Ascending aorta (tissue), 2 donors: Measurements from ENCODE around the gene ING5. TPM values are rescaled to one million over a fixed set of nuclear protein-coding genes. Genes with fewer than 3 reads are reported as not detected.
"Not testable (repeated sequence)": the region's sequence is repeated elsewhere in the genome, so short reads cannot be mapped to it uniquely, and the experiment has no call there.

ENCODE experiments used
- DNase-seq, 2 donors: peaks; one replicate each; pipeline ENCODE4 v3.0.0-alpha.2; 2019; ENCODE audit warnings: low spot score in 2 of 2
- H3K27ac ChIP-seq, 2 donors: fragments of 200-600 bp; sonication (generic); one replicate each; pipeline ENCODE4 v1.5.1; 2016 to 2017; ENCODE audit warnings: mild to moderate bottlenecking in 1 of 2
- H3K27me3 ChIP-seq: fragments of 200-600 bp; sonication (generic); one replicate; pipeline ENCODE4 v1.5.1; 2017
- H3K36me3 ChIP-seq, 2 donors: fragments of 200-600 bp; sonication (generic); one replicate each; pipeline ENCODE4 v1.5.1; 2016
- H3K4me1 ChIP-seq, 2 donors: fragments of 200-600 bp; sonication (generic); one replicate each; pipeline ENCODE4 v1.5.1; 2016 to 2017; ENCODE audit warnings: mild to moderate bottlenecking in 1 of 2
- H3K4me3 ChIP-seq, 2 donors: fragments of 200-600 bp; sonication (generic); one replicate each; pipeline ENCODE4 v1.5.1; 2016 to 2017; ENCODE audit warnings: mild to moderate bottlenecking in 1 of 2
- H3K9me3 ChIP-seq, 2 donors: fragments of 200-600 bp; sonication (generic); one replicate each; pipeline ENCODE4 v1.5.1; 2016
- CTCF ChIP-seq, 3 experiments: fragments of 200-600 bp in 2 of 3; fragments of 450-650 bp in 1 of 3; sonication (generic) in 2 of 3; IDR thresholded peaks; one replicate each; pipeline ENCODE4 v1.5.1; 2016 to 2019; ENCODE audit warnings: antibody characterized with exemption in 3 of 3, mild to moderate bottlenecking in 1 of 3, moderate library complexity in 1 of 3
- intact Hi-C: fragments of 100-400 bp; cut with DNase I; formaldehyde crosslinking; loops from one replicate; pipeline ENCODE4 v1.15.1; 2023
- total RNA-seq: library from RNA; depleted of rRNA; stranded (reverse); fragments of >200 nt; gene quantifications from one replicate; pipeline ENCODE4 v1.1.0, GENCODE V29; 2016

Gene ING5
- total RNA-seq, 1 donor from 2014 or later: 38.1 TPM

- no peak overlapping the region for H3K27ac ChIP-seq
- peaks cover 30 to 50% of the 10 kb centered on the region in 2 donors for H3K36me3 ChIP-seq
- no peaks in the 10 kb centered on the region for H3K27me3 ChIP-seq
- TF ChIP-seq CTCF (IDR thresholded peaks at IDR 0.05): no peak
- DNase-seq: no peak
- H3K9me3 ChIP-seq: no peaks in the 10 kb centered on the region
- intact Hi-C loops: no loop called here
- no peak overlapping the region for H3K4me3 ChIP-seq
- no peaks in the 10 kb centered on the region for H3K4me1 ChIP-seq
Measured at GRCh38 chr2:241759067-241759807, 57.4 kb downstream of the ING5 start.

DNA sequence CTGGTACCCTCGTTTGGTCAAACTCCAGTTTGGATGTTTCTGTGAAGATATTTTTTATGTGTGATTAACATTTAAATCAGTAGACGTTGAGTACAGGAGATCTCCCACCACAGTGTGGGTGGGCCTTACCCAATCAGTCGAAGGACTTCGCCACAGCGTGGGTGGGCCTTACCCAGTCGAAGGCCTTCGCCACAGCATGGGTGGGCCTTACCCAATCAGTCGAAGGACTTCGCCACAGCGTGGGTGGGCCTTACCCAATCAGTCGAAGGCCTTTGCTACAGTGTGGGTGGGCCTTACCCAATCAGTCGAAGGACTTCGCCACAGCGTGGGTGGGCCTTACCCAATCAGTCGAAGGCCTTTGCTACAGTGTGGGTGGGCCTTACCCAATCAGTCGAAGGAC, 58.1 kb downstream of the ING5 start:
- H3K9me3 ChIP-seq, H3K27ac ChIP-seq, H3K4me1 ChIP-seq, H3K4me3 ChIP-seq, intact Hi-C loops, H3K27me3 ChIP-seq: not testable (repeated sequence)
- DNase-seq: peak in 1 of 2 donors; percentile 12
- H3K36me3 ChIP-seq: peaks cover 26 to 43% of the 10 kb centered on the region in 2 donors

DNA sequence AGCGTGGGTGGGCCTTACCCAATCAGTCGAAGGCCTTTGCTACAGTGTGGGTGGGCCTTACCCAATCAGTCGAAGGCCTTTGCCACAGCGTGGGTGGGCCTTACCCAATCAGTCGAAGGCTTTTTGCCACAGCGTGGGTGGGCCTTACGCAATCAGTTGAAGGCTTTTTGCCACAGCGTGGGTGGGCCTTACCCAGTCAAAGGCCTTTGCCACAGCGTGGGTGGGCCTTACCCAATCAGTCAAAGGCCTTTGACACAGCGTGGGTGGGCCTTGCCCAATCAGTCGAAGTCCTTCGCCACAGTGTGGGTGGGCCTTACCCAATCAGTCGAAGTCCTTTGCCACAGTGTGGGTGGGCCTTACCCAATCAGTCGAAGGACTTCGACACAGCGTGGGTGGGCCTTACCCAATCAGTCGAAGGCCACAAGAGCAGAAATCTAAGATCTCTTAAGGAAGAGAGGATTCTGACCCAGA, 58.5 kb downstream of the ING5 start:
- intact Hi-C loops: no loop called here
- no peak overlapping the region for H3K27ac ChIP-seq
- H3K36me3 ChIP-seq: peaks cover 23 to 39% of the 10 kb centered on the region in 2 donors
- TF ChIP-seq CTCF (IDR thresholded peaks at IDR 0.05): no peak
- peak in 1 of 2 donors; percentile 25 for DNase-seq
- H3K4me3 ChIP-seq: no peak overlapping the region
- H3K27me3 ChIP-seq: no peaks in the 10 kb centered on the region
- H3K4me1 ChIP-seq: no peaks in the 10 kb centered on the region
- H3K9me3 ChIP-seq: no peaks in the 10 kb centered on the region

DNA sequence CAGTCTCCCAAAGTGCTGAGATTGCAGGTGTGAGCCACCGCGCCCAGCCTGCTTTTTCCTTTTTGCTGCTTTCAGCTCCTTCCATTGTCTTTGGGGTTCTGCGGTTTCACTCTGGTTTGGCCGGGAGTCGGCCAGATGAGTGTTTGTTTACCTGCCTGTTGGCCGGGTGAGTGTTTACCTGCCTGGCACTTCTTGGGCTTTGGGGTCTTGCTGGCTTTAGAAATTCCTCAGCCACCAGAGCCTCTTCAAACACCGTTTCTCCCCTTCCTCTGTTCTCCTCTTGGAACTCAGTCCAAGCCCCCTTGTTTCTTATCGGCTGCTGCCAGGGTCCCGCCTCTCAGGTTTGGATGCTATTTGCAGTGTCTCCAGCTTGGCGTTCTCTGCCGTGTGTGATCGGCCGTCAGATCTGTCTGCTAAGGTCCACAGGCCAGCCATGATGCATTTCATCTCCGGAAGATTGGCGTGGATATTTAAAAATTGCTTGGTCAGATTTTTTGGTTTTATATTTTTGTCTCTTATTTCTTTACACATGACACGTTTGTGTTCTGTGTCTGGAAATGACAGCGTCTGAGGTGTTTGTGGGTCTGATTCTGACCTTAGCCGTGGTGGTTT, 60.6 kb downstream of the ING5 start:
- intact Hi-C loops: no loop called here
- Histone ChIP-seq H3K27me3 (no peaks in the 10 kb centered on the region), H3K4me3 (no peak overlapping the region), H3K36me3 (peaks cover 11 to 21% of the 10 kb centered on the region in 2 donors), H3K4me1 (no peaks in the 10 kb centered on the region), H3K9me3 (no peaks in the 10 kb centered on the region), H3K27ac (no peak overlapping the region)
- DNase-seq: peak in 1 of 2 donors; percentile 28
- TF ChIP-seq CTCF (IDR thresholded peaks at IDR 0.05): no peak

DNA sequence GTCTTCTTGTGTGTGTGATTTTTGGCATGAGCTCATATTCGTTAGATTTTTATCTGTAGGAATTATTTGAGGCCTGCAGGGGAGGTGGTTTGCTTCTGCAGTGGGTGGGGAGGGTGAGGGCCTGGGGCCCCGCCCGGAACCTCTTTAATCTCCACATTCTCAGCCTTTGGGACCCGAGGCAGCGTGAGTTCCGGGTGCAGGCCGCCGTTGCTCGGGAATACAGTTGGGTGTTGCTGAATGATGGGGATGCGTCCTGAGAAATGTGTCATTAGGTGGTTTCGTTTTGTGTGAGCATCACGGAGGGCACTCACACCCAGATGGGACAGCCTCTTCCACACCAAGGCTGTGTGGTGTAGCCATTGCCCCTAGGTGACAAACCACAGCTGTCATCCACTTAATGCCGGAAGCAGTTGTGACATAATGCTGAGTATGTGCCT, 61.1 kb downstream of the ING5 start:
- DNase-seq: peak in 1 of 2 donors; percentile 64
- Histone ChIP-seq H3K27ac (no peak overlapping the region), H3K36me3 (peaks cover 11 to 26% of the 10 kb centered on the region in 2 donors), H3K27me3 (no peaks in the 10 kb centered on the region), H3K9me3 (no peaks in the 10 kb centered on the region), H3K4me3 (no peak overlapping the region), H3K4me1 (no peaks in the 10 kb centered on the region)
- intact Hi-C loops: no loop called here
- TF ChIP-seq CTCF (IDR thresholded peaks at IDR 0.05): no peak

DNA sequence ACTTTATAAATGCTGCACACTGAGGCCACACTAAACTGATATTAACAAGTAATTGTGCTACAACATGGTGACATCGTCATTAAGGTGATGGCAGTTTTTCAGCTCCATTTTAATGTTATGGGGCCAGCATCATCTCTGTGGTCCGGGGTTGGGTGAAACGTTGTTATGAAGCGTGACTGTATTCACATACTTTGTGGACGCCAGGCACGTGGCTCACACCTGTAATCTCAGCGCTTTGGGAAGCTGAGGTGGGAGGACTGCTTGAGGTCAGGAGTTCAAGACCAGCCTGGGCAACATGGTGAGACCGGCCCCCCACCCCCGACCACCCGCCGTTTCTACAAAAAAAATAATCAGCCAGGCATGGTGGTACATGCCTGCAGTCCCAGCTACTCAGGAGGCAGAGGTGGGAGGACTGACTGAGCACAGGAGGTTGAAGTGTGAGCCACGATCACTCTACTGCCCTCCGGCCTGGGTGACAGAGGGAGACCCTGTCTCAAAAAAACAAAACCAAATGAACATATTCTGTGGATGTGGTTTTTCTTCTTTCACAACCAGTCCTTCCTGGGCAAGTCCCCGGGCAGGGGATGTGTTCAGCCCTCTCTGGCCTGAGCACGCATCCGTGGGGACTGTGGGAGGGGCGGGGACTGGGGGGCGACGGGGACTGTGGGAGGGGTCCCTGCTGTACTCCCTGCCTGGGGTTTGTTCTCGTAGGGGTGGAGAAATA, 61.9 kb downstream of the ING5 start:
- H3K9me3 ChIP-seq: no peaks in the 10 kb centered on the region
- H3K36me3 ChIP-seq: peaks cover 11 to 20% of the 10 kb centered on the region in 2 donors
- H3K27me3 ChIP-seq: no peaks in the 10 kb centered on the region
- peak in 1 of 2 donors; percentile 58 for DNase-seq
- TF ChIP-seq CTCF (IDR thresholded peaks at IDR 0.05): no peak
- H3K4me3 ChIP-seq: no peak overlapping the region
- H3K27ac ChIP-seq: no peak overlapping the region
- no peaks in the 10 kb centered on the region for H3K4me1 ChIP-seq
- intact Hi-C loops: no loop called here
